HG03108 (cell line): Measurements from ENCODE around the gene SERINC5.
A peak's percentile ranks its signal among the peaks of the same experiment; 100 is the strongest.
"Not testable (repeated sequence)": the region's sequence is repeated elsewhere in the genome, so short reads cannot be mapped to it uniquely, and the experiment has no call there.

Experiments used
- ATAC-seq: cut with Tn5 transposase; IDR thresholded peaks from one replicate; pipeline ENCODE4 v1.9.1; 2021; ENCODE audit warnings: moderate library complexity; ENCODE audit not compliant: unreplicated experiment

SERINC5 gene

DNA sequence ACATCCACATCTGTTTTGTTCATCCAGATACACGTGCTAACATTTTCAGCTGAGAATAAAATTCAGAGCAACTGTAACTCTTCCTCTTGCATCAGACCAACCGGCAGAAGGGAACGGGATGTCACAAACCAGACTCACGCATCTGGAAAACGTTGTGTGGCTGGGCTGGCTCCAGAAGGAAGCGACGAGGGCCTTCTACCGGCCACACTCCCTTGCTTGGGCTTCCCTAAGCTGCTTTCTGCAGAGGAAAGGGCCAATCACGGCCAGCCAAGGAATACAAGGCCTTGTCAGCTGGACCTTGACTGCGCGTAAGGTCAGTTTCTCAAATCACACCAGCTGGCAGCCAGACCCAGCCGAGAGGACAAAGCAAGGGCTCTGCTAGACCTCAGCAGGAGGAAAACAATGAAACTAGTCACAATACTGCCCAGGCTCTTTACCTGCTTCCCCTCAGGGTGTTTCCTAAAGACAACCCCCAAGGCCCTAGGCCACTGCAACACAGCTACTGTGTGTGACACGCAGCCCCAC, 114.6 kb downstream of the SERINC5 start:
- no peak for ATAC-seq

DNA sequence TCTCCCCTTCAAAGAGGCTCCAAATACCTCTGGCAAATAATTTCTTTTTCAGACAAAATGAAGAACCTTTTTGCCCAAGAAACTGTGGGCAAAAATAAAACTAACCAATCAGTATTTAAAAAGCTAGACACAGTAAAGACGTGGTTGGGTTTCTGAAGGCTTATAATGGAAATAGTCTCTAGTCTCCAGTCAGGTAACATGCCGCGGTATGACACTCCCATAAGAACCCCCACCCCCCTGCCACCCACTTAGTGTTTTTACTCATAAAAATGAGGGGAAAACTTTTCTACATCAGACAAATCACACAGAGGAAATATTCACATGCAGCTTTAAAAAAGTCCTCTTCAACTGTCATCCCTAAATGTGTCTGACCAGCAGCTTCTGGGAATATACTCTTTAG, 115.4 kb downstream of the SERINC5 start:
- no peak for ATAC-seq

DNA sequence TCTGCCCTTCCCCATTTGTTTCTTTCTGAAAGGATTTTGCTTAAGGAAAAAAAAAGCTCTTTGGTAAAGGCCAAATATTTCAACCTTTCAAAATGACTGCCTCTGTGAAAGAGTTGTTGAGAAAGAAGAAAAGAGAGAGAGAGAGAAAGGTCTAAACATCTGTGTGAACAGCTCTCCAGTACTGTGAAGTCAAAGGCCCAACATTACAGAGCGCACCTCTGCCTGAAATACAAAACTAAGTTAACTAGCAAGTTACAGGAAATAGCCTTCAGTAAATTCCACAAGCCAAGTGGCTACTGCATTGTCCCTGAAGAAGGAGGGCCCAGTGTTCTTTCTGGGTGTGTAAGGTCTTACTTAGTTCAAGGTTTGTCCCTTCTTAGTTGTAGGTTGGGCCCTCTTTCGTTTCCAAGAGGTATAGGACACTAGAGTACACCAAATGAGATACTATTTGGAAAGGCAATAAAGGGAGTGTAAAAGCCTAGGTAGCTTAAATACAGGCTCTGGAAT, 116.3 kb downstream of the SERINC5 start:
- no peak for ATAC-seq

DNA sequence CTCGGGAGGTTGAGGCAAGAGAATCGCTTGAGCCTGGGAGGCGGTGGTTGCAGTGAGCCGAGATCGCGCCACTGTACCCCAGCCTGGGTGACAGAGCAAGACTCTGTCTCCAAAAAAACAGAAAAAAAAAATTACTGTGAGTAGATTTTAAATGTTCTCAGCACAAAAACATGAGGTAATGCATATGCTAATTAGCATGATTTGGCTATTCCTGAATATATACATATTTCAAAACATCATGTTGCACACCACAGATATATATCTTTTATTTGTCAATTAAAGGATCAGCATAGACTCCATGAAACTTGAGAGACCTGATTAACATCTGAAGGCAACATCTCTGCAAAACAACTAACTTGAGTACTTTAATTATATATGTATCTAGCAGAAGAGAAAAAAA, 117.4 kb downstream of the SERINC5 start:
- no peak for ATAC-seq

DNA sequence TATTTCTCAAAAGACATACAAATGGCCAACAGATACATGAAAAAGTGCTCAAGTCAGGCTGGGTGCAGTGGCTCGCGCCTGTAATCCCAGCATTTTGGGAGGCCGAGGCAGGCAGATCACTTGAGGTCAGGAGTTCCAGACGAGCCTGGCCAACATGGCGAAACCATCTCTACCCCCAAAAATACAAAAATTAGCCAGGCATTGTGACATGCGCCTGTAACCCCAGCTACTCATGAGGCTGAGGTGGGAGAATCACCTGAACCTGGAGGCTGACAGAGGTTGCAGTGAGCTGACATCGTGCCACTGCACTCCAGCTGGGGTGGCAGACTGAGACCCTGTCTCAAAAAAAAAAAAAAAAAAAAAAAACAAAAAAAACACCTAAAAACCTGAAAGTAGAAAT, 119.0 kb downstream of the SERINC5 start:
- ATAC-seq = not testable (repeated sequence)

DNA sequence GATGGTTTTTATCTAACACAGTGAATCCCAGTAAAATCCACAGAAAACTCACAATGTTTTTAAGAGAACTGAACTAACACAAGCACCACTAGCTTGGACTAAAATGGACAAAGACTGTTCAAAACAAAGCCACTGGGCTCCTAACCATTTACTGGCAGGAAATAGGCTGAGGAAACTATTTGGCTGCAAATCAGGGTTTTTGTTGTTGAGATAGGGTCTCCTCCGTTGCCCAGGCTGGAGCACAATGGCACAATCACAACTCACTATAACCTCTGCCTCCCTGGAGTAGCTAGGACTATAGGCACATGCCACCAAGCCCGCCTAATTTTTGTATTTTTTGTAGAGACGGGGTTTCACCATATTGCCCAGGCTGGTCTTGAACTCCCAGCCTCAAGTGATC, 121.0 kb downstream of the SERINC5 start:
- ATAC-seq = no peak

DNA sequence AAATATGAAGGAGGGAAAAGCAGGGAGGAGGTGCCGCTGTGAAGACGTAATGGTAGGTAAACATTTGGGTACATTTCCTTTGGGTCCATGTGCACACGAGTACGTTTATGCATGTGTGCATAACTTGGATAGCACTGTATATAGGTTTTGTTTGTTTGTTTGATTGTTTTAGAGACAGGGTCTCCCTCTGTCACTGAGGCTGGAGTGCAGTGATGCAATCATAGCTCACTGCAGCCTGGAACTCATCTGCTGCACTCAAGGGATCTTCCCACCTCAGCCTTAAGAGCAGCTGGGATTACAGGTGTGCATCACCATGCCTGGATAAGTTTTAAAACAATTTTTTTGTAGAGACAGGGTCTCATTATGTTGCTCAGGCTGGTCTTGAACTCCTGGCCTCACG, 126.7 kb downstream of the SERINC5 start:
- no peak for ATAC-seq

DNA sequence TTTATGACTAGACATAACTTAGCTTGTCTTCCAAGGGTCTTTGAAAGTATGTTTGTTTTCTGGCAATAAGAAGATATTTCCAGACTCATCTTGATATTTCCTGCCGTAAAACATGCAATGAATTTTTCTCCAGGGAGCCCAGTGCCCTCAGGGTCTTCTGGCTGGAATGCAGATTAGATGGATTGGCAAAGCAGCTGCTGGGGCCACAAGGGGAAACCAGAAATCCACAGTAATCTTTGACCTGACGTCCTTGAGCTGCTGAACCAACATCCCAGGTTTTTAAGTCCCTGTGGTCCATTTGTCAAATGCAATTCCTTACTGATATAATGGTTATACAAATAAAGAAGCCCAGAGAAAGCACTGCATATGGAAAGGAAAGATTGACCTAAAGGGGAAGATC, 127.7 kb downstream of the SERINC5 start:
- ATAC-seq = no peak

DNA sequence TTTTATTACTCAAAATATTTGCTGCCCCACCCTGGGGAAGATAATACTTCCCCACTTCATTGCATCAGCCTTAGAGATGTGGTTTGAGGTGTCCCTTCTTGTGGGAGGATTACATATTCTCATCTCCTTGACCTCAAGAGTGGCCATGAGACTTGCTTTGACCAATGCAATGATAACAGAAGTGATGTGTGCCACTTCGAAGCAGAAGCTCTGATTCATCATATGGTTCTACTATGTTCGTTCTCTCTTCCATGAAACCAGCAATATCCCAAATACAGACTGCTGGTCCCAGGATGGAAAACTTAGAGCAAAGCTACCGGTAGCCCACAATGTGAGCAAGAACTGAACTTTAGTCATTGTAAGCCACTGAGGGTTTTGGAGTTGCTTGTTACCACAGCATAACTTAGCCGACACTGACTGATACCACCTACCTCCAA, 128.7 kb downstream of the SERINC5 start:
- ATAC-seq = no peak

DNA sequence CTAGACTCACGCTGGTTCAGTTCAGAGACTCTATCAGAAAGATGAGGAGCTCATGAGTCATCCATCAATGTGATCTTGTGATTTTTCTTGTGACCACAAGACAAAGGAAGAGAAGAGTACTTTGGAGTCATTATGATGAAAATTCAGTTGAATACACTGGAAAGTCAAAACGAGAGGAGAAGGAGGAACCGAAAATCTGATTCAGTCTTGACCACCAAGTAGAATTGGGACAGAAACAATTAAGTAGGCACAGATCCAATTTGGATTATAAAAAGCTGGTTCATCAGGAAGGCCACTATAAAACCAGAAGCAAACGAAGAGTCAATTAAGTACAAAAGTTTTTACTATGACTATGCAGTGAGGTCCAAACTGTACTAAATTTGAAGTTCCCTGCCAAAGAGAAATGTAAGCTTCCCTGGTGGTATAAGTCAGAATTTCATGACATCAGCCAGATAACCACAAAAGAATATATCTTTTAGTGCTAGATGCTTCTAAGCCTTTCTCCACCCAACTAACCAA, 129.8 kb downstream of the SERINC5 start:
- ATAC-seq = peak; percentile 38

DNA sequence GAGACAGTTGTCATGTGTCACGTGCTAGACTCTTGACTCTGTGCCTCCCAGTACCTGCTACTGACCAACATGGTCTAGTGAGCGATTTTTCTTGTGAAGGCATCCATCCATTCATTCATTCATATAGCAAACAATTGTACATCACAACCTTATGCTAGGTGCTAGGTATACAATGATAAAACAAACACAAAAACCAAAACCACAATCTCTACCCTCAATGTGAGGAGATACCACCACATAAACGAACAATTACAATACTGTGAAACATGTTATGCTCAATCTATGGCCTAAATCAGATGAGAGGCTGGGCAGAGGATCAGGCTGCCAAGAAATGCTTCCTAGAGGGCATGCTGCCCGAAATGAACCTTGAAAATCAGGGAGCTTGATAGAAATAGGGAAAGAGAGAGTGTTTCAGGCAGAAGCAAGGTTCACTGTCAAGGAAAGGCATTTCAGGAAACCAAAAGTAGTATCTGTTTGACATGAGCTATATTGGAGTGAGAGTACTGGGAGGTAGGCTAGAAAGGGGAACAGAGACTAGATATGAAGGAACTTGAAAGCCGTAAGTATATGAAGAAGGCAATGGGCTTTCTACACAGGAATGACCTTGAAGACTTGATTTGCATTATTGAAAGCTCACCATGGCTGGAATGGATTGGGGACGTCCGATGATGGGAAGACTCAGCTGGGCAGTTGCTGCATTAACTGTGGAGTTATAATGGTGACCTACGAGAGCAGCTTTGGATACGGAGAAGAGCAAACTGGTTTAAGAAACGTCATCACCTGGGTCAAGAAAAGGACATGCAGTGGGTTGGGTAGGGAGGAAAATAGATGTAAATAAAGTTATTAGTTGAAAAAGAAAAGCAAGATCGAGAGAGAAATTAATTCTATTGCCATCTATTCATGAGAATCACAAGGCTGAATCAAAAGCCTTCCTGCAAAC, 130.6 kb downstream of the SERINC5 start:
- ATAC-seq = peak; percentile 70

DNA sequence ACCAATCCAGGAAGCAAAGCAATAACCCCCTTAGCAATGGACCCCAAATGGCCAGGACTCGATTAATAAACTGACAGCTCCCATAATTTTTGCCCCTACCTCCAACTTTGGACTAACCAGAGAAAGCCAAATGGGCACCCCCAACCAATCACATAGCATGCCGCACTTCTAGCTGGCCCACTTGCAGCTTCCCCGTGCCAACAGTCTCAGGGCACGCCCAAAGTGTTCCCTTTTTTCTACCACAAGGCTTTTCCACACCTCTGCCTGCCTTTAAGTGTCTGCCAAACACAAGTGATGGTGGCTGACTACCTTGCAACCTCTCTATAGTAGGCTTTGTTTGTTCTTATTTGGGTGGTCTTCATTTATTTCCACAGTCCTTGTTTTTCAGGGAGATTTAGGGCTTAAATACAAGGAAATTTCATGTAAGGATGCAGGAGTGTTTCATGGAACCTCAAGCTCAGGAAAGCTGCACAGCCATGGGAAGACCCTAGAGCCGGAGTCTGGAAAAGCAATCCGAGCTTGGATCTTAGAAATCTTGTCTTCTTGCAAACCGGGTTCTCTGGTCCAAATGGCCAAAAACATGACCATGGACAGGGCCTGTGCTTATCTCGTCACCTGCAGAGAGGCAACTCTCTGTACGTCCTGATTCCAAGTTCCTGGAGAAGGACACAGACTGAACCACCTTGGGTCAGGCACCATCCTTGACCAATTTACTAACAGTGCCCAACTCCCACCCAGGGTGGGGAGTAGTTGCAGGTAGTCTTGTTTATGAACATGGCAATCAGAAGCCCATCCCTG, 131.5 kb downstream of the SERINC5 start:
- ATAC-seq = no peak

DNA sequence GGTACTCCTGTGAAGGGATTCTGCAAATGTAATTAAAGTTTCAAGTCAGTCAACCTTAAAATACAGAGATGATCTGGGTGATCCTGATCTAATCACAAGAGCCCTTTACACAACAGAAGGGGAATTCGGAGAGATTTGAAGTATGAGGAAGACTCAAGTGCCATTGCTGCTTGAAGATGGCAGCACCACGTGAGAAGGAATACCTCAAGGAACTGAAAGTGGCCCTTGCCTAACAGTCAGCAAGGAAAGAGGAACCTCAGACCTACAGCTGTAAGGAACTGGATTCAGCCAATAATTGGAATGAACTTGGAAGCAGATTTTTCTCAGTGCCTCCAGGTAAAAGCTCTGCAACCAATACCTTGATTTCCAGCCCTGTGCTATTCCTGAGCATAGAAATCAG, 133.3 kb downstream of the SERINC5 start:
- no peak for ATAC-seq

DNA sequence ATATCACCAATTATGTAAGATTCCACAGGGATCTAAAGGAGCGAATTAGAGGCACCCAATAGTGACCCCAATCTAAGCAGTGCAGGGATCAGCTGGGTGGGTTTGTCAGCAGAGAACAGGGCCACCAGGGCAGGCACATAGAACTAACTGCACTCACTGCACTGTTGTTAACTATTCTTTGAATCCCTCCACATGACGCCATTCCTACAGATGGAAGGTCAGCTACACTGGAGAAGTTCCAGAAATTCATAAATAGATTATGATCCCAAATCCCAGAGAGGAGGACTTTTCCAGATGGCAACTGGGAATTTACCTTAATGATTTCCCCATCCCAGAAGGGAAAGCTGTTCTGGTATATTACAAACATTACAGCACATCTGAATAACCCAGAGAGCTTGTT, 136.5 kb downstream of the SERINC5 start:
- ATAC-seq = no peak

DNA sequence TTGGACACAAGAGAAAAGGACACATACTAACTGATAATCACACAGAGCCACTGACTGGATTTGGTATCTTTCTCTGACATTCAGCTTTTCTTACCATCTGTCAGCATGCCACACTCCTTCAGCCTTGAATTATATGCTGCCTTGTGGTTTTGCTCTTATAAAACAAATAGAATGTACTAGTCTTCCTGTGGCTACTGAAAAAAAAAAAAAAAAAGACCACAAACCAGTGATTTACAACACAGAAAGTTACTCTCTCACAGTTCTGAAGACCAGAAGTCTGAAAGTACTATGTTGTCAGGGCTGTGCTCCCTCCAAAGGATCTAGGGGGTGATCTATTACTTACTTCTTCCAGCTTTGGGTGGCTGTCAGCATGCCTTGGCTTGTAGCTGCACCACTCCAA, 138.4 kb downstream of the SERINC5 start:
- no peak for ATAC-seq

DNA sequence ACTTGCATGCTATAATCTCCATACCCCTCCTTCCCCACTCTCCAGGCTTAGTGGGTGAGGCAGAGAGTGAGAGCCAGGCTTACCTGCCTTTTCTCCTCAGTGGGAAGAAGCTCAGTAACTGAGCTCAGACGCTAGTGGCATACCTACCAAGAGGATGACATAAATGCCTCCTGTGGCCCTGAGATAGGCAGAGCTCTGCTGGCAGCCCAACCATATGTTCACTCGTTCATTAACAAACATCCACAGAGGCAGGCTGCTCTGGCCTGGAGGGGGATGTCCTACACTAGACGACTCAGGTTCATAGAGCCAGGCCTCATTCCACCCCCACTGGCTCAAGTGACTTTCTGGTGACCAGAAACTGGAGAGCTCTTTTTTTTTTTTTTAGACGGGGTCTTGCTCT, 139.4 kb downstream of the SERINC5 start:
- no peak for ATAC-seq

DNA sequence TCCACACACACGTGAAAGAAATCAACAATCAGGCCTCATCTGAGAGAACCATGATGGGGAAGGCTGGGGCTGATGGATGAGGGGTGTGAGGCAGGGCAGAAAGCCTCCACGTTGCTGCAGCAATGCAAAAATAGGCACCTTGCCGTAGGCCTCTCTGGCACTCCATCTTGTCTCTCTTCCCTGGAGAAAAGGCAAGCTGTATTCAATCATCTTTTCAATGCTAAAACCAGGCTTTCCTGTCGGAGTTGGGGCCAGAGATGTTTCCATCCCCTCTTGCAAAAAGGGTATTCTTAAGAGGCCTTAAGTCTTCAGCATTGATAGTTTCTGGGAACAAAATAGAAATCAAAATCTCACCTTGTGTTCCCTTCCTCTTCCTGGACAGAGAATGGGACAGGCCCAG, 139.8 kb downstream of the SERINC5 start:
- ATAC-seq = no peak

DNA sequence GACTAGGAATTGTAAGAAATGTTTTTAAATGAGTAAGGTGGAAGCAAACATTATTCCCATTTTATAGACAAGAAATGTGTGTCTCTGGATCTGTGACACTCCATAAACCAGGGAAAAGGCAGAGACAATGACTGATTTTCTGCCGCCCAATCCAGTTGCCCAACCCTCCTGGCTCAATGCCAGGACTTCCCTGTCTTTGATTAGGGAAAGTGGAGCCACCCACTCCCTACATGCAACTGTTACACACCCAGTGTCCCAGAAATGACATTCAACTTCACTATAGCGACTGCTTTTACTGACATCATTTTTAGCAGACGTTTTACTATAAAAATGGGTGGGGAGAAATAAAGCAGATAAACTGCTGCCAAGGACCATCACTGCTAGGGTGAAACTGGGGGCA, 141.0 kb downstream of the SERINC5 start:
- no peak for ATAC-seq

DNA sequence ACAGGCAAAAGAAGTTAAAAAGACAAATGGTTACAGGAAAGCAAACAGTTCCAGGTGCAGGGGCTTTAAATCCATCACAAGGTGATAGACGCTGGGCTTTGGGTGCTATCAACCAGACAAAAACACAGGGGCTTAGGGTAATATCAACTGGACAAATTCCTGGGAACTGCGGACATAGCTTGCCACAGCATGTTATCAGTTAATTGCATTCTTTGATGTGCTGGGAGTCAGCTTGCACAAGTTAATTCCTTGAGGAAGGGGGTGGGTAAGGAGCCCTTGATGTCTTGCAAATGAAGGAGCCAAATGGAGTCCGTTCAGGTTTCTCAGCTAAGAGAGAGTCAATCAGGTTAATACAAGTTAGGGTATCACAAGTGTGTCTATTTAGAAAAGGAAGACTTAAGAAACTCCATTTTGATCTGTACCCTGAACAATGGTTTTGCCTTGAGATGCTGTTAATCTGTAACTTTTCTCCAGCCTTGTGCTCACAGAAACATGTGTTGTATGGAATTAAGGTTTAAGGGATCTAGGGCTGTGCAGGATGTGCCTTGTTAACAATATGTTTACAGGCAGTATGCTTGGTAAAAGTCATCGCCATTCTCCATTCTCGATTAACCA, 144.4 kb downstream of the SERINC5 start:
- not testable (repeated sequence) for ATAC-seq

DNA sequence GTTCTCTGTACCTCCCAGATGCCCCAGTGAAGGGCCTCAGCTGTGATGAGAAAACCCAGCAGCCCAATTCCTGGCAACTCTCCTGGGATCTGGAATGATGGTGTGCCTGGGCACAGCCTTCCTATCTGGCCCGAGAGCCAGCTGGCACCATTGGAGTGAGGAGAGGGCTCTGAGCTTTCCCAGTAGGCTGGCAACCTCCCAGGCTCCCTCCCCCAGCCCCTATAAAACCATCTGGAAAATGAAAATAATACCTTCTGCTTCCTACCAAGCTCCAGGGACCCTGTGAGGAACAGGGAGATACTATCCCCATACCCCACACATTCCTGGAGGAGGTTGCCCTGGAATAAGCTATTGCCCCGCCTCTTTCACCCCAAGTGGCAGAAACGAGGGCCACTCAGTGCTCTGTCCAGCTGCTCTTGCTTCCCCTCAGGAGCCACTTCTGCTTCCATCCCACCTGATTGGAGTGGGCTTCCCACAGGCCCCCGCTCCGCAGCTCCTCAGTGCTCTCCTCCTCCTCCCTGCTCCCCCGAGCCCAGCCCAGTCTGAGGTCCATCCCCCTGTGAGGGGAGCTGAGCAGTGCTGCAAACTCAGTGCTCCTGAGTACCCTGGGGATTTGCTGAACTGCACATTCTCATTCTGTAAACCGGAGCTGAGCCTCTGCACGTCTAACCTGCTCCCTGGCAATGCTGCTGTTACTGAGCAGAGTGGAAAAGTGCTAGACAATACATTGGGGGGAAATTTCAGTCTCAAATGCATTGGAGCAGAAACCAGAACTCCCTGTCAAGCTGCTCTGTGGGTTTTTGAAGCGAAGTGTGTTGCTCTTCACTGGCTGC, 146.0 kb downstream of the SERINC5 start:
- peak; percentile 73 for ATAC-seq
